HG02623 (cell line): ENCODE results near the gene F2RL1.
"Not testable (repeated sequence)": the region's sequence is repeated elsewhere in the genome, so short reads cannot be mapped to it uniquely, and the experiment has no call there.

Experiments used
- ATAC-seq: cut with Tn5 transposase; IDR thresholded peaks from one replicate; pipeline ENCODE4 v1.9.1; 2021; ENCODE audit warnings: moderate library complexity; ENCODE audit not compliant: unreplicated experiment

The F2RL1 gene

DNA sequence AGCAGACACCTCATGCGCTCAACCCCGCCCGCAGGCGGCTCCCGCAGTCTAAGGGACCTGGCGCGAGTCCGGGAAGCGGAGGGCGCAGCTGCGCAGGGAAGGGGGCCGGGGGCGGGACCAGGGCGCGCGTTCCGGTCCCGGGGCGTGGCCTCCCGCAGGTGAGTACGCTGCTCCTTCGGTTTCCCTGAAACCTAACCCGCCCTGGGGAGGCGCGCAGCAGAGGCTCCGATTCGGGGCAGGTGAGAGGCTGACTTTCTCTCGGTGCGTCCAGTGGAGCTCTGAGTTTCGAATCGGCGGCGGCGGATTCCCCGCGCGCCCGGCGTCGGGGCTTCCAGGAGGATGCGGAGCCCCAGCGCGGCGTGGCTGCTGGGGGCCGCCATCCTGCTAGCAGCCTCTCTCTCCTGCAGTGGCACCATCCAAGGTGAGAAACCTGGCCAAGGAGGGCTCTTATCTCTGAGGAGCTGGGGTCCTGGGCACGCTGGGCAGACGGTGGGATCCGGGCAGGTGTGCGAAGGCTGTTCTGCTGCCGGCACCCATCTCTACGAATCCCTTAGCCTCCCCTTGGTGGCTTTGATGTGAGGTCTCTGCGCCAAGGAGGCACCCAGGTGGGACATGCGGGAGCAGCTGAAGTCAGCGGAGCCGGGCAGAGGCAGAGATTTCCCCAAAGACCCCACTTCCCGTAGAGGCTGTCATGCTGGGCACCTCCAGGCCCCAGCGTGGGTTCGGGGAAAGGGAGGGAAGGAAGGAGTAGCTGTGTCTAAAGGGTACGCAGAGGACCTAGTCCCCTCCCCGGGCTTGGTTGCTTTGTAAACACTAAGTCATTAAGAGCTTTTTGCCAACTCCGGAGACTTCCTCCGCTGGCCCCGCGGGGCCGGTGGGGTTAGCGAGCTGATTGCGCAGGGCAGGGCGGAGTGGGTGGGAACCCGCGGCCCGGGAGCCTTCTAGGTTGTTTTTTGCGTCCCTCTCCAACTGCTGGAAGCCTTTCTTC, at the start of gene F2RL1:
Gene F2RL1, plus strand, starts transcription at position 187 of the 988 bp plus-strand sequence. Its CDS starts 153 bp downstream, at position 340.
- ATAC-seq, result no peak

- ATAC-seq, result not testable (repeated sequence)
Measured at GRCh38 chr5:76771041-76771440, 47.8 kb upstream of the F2RL1 start.

- no peak for ATAC-seq
Measured at GRCh38 chr5:76771705-76772405, 47.0 kb upstream of the F2RL1 start.

DNA sequence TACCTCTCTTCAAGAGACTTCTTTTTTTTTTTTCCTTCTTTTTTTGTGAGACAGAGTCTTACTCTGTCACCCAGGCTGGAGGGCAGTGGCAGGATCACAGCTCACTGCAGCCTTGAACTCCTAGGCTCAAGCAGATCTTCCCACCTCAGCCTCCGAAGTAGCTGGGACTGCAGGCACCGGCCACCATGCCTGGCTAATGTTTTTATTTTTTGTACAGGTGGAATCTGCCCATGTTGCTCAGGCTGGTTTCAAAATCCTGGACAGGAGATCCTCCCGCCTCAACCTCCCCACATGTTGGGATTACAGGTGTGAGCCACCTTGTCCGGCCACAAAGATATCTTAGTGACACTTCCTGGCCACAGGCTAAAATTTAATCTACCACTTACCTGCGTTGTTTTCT, 42.9 kb upstream of the F2RL1 start:
- ATAC-seq, result no peak

DNA sequence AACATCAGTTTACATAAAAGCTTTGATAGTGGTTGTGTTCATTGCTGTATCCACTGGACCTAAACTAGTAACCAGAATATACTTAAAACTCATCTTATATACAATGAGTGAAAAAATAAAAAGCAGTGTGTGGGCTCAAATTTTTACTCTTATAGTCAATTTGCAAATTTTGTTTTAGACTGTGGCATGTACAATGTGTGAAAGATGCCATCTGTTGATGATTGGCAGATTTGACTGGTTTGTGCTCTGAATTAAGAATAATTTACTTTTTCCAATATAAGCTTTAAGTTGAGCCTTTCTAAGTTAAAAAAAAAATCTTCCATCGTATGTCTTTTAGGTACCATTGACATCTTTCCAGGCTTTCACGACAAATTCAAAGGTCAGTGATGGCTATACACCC, 42.4 kb upstream of the F2RL1 start:
- ATAC-seq, result no peak

DNA sequence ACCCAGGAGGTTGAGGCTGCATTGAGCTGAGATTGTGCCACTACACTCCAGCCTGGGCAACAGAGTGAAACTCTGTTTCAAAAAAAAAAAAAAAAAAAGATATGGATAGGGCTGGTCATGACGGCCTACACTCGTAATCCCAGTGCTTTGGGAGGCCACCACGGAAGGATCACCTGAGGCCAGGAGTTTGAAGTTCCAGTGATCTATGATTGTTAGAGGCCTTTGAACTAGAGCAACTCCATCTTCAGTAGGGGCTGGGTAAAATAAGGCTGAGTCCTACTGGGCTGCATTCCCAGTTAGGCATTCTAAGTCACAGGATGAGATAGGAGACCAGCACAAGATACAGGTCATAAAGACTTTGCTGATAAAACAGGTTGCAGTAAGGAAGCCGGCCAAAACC, 38.2 kb upstream of the F2RL1 start:
- not testable (repeated sequence) for ATAC-seq

GRCh38 chr5:76781775-76782174, 37.1 kb upstream of the F2RL1 start:
- no peak for ATAC-seq

- ATAC-seq, result no peak
Measured at GRCh38 chr5:76782444-76782843, 36.4 kb upstream of the F2RL1 start.

DNA sequence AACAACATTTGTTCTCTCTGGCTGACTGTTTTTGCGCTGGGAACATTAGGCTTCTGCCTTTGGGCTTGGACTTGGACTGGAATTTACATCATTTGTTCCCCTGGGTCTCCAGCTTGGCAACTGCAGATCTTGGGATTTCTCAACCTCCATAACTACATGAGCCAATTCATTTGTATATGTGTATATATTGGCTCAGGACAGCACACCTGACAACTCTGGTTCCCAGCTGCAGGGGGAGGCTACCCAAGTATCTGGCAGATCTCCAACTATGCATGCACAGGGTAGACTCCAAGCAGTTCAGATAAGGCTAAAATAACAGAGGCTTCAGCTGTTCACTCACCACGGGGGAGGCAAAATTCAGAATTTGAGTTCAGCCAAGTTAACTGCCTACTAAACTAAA, 31.6 kb upstream of the F2RL1 start:
- no peak for ATAC-seq

DNA sequence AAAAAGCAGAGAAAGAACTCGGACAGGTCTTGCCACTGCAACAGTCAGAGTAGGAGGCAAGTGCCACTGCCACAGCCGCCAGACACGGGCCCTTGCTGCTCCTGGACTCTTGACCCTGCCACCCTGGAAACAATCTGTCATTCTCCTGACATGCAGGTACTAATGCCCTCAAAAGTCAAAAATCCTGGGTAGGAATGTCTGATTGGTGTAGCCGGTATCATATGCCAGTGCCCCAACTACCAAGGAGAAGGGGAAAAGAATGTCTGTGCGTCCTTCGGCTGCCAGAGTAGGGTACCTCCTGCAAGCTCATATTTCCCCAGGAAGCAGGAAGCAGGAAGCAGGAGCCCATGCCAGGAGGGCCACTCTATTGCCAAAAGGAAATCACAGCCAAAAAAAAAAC, 30.5 kb upstream of the F2RL1 start:
- ATAC-seq, result no peak

DNA sequence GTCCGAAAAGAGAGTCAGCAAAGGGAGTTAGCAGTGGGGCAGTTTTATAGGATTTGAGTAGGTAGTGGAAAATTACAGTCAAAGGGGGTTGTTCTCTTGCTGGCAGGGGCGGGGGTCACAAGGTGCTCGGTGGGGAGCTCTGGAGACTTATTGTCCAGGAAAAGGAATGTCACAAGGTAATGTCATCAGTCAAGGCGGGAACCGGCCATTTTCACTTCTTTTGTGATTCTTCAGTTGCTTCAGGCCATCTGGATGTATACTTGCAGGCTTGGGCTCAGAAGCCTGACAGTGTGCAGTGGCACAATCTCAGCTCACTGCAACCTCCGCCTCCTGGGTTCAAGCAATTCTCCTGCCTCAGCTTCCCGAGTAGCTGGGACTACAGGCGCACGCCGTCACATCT, 29.6 kb upstream of the F2RL1 start:
- not testable (repeated sequence) for ATAC-seq

GRCh38 chr5:76789991-76790581, 28.7 kb upstream of the F2RL1 start:
- no peak for ATAC-seq

- ATAC-seq, result no peak
Measured at GRCh38 chr5:76790632-76791290, 28.1 kb upstream of the F2RL1 start.

DNA sequence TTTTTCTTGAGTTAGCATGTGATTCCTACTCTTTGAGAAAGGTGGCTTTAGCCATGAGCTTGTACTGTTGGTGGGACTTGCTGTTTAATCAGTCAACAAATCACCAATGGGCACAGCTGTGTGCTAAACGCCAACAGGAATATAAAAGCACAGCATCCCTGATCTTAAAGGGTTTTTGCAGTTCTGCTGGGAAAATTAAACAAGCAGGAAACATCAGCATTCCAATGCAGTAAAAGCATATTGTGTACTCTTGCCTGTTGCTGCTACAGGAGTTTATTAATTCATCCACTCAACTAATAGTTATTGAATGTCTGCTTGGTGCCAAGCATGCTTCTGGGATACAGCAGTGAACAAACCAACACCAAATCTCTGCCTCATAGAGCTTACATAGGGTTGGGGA, 27.4 kb upstream of the F2RL1 start:
- ATAC-seq, result no peak

GRCh38 chr5:76794871-76795270, 24.0 kb upstream of the F2RL1 start:
- ATAC-seq, result no peak

DNA sequence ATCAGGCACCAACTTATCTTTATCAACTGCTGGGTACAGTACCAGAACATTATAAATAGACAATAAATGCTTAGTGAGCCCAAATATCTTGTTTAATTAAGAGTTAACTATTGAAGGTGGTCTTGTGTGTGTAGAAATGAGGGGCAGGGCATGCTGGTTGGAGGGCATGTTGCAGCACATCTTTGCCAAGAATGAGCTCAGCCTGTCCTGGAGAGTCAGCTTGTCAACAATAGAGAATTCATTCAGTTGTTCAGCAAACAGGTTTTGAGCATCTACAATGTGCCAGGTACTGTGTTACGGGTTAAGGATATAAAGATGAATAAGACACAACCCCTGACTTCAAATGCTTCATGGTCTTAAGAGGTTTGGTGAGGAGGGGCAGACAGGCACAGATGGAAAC, 19.2 kb upstream of the F2RL1 start:
- no peak for ATAC-seq

DNA sequence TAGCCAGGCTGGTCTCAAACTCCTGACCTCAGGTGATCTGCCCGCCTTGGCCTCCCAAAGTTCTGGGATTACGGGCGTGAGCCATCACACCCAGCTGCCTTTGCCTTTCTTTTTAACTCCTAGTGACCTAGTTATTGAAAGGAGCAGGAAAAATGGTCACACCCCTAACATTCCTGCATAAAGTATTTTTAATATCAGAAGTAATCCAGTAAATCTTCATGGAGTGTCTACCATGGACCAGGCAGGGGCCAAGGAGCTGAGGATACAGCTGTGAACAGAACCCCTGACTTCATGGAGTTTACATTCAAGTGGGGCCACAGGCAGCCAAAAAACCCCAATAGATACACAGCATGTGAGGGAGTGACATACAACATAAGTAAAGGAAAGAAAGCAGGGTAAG, 18.3 kb upstream of the F2RL1 start:
- ATAC-seq, result no peak

DNA sequence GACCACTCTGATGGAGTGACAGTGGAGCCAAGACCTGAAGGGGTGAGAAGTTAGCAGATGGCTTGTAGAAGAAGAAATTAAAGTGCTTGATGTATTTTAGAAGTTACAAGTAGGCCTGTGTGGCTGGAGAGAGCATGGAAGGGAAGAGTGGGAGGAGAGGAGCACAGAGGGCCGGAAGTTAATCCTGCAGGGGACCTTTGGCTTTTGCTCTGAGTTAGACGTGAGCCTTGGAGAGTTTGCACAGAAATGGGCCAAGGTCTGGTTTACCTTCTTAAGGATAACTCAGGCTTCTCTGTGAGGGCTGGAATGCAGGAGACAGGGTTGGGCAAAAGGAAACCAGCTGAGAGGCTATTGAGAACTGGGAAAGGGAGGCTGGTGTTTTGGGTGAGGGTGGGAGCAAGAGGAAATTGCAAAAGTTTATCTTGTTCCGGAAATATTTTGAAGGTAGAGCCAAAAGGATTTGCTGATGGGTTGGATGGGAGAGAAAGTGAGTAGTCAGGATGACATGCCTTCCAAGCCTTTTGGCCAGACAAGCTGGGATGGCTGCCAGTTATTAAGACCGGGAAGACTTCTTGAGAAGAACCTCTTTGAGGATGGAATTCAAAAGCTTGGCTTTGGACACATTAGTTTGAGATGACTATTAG, 17.5 kb upstream of the F2RL1 start:
- no peak for ATAC-seq

- ATAC-seq, result no peak
Measured at GRCh38 chr5:76801803-76802195, 17.0 kb upstream of the F2RL1 start.

DNA sequence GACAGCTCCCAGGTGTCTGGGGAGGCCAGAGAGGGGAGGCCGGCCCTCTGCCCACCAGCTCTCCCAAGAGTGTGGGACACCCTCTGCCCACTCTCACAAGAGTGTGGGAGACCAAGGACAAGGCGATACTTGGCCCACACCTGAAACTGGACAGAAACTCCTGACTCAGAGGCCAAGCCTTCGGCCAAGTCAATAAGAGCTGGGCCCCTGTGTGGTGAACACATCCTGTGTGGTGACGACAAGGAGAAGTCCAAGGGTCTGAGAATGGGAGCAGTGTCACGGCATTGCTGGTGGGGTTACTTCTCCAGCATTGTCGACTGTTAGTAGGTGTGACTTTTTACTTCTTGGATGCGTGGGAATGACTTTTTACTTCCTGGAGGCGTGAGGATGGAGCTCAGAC, 14.6 kb upstream of the F2RL1 start:
- no peak for ATAC-seq
